GM19351 (cell line): Measurements from ENCODE around the gene ROR1.

Experiments used
- ATAC-seq: cut with Tn5 transposase; IDR thresholded peaks from one replicate; pipeline ENCODE4 v1.9.1; 2021; ENCODE audit warnings: mild to moderate bottlenecking, moderate library complexity; ENCODE audit not compliant: unreplicated experiment

Gene ROR1

GRCh38 chr1:64124704-64125440 lies 351.1 kb downstream of the ROR1 start:
- ATAC-seq = no peak

- ATAC-seq = no peak
Measured at GRCh38 chr1:64126581-64126980, 352.8 kb downstream of the ROR1 start.

GRCh38 chr1:64127297-64127696 lies 353.5 kb downstream of the ROR1 start:
- no peak for ATAC-seq

GRCh38 chr1:64129701-64130100 lies 355.9 kb downstream of the ROR1 start:
- no peak for ATAC-seq

- no peak for ATAC-seq
Measured at GRCh38 chr1:64131155-64131554, 357.3 kb downstream of the ROR1 start.

GRCh38 chr1:64133036-64133435 lies 359.2 kb downstream of the ROR1 start:
- no peak for ATAC-seq

GRCh38 chr1:64135462-64136223 lies 361.8 kb downstream of the ROR1 start:
- ATAC-seq = no peak

- ATAC-seq = no peak
Measured at GRCh38 chr1:64136296-64136695, 362.5 kb downstream of the ROR1 start.

- peak; percentile 75 for ATAC-seq
Measured at GRCh38 chr1:64136752-64137411, 363.1 kb downstream of the ROR1 start.

GRCh38 chr1:64137412-64137803 lies 363.6 kb downstream of the ROR1 start:
- no peak for ATAC-seq

- ATAC-seq = no peak
Measured at GRCh38 chr1:64139877-64140276, 366.1 kb downstream of the ROR1 start.

- no peak for ATAC-seq
Measured at GRCh38 chr1:64140596-64140995, 366.8 kb downstream of the ROR1 start.

- ATAC-seq = no peak
Measured at GRCh38 chr1:64147045-64147724, 373.4 kb downstream of the ROR1 start.

GRCh38 chr1:64147759-64148158 lies 373.9 kb downstream of the ROR1 start:
- ATAC-seq = no peak

GRCh38 chr1:64150266-64150665 lies 376.4 kb downstream of the ROR1 start:
- ATAC-seq = no peak

- ATAC-seq = no peak
Measured at GRCh38 chr1:64150729-64151230, 377.0 kb downstream of the ROR1 start.

- no peak for ATAC-seq
Measured at GRCh38 chr1:64155278-64155677, 381.5 kb downstream of the ROR1 start.

- ATAC-seq = no peak
Measured at GRCh38 chr1:64161357-64161941, 387.6 kb downstream of the ROR1 start.

- ATAC-seq = no peak
Measured at GRCh38 chr1:64162151-64162550, 388.3 kb downstream of the ROR1 start.

- ATAC-seq = no peak
Measured at GRCh38 chr1:64162804-64163203, 389.0 kb downstream of the ROR1 start.

GRCh38 chr1:64163431-64163830 lies 389.6 kb downstream of the ROR1 start:
- no peak for ATAC-seq
